ENCODE results near the gene ST3GAL6.

DNA sequence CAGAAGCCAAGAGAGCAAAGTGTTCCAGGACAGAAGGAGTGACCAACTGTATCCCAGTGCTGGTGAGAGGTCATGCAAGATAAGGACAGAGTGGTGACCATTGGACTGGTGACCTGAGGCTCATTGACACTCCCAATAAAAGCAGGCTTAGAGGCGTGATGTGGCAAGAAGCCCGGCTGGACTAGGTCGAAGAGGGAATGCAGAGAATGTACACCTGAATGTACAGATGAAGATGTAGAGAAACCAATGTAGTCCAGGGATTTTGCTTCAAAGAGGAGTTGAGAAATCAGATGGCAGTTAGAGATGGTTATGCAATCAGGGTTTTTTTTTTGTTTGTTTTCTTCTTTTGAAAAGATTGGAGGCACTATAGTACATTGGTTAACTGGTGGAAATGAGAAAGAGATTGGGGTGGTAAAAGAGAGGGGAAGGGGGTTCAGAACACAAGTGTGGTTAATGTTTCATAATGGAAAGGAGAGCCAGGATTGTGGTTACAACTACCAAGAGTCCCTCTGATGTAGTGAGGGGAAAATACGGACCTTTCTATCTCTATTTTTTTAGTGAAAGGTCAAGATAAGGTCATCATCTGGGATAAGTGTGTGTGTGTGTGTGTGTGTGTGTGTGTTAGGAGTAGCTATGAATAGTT is 23.3 kb downstream of the ST3GAL6 start:
- TF ChIP-seq POLR2A (IDR thresholded peaks at IDR 0.05) (no peak), CTCF (IDR thresholded peaks at IDR 0.05) (no peak)

All from sigmoid colon (tissue), 3 donors.